ENCODE results near the gene TIE1. TPM values are rescaled to one million over a fixed set of nuclear protein-coding genes. Genes with fewer than 3 reads are reported as not detected.
A peak's percentile ranks its signal among the peaks of the same experiment; 100 is the strongest.

TIE1 gene
- total RNA-seq, 1 donor from 2014 or later: 643 TPM

DNA sequence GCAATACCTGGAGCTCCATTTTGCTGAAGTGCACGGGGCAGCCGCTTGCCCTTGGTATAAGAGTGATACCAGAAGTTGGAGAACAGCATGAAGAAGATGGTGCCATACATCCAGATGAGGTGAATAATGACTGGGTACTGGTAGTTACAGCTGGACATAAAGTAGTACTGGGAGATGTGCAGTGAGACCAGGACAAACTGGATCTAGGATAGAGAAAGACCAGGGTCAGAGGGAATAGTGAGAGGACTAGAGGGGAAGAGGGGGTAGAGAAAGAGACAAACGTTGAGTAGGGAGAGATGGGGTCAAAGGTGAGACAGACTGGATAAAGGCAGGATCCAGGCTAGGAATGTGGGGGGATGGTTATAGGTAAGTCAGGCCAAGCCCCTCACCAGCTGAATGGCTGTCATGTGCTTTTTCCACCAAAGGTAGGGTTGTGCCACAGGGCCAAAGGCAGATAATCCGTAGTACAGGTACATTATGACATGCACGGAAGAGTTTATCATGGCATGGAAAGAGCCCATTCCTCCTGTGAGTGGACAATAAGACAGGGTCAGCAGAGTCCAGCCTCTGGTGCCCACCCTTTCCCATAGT is 63.2 kb downstream of the TIE1 start:
- no peaks in the 10 kb centered on the region for H3K9me3 Mint-ChIP-seq (ENCODE audit: unreplicated experiment)
- H3K4me3 Mint-ChIP-seq (ENCODE audit: unreplicated experiment): peak overlapping the region; percentile 60
- no peak for DNase-seq (ENCODE audit: low spot score)
- H3K27me3 Mint-ChIP-seq (ENCODE audit: unreplicated experiment): peaks cover 9% of the 10 kb centered on the region
- peaks cover 52% of the 10 kb centered on the region for H3K4me1 Mint-ChIP-seq (ENCODE audit: unreplicated experiment)
- TF ChIP-seq, protein P1, sequence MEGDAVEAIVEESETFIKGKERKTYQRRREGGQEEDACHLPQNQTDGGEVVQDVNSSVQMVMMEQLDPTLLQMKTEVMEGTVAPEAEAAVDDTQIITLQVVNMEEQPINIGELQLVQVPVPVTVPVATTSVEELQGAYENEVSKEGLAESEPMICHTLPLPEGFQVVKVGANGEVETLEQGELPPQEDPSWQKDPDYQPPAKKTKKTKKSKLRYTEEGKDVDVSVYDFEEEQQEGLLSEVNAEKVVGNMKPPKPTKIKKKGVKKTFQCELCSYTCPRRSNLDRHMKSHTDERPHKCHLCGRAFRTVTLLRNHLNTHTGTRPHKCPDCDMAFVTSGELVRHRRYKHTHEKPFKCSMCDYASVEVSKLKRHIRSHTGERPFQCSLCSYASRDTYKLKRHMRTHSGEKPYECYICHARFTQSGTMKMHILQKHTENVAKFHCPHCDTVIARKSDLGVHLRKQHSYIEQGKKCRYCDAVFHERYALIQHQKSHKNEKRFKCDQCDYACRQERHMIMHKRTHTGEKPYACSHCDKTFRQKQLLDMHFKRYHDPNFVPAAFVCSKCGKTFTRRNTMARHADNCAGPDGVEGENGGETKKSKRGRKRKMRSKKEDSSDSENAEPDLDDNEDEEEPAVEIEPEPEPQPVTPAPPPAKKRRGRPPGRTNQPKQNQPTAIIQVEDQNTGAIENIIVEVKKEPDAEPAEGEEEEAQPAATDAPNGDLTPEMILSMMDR (IDR thresholded peaks at IDR 0.05; ENCODE audit: unreplicated experiment): no peak
- no peak overlapping the region for H3K27ac Mint-ChIP-seq (ENCODE audit: unreplicated experiment)
- peaks cover 39% of the 10 kb centered on the region for H3K36me3 Mint-ChIP-seq (ENCODE audit: low read depth, unreplicated experiment)

DNA sequence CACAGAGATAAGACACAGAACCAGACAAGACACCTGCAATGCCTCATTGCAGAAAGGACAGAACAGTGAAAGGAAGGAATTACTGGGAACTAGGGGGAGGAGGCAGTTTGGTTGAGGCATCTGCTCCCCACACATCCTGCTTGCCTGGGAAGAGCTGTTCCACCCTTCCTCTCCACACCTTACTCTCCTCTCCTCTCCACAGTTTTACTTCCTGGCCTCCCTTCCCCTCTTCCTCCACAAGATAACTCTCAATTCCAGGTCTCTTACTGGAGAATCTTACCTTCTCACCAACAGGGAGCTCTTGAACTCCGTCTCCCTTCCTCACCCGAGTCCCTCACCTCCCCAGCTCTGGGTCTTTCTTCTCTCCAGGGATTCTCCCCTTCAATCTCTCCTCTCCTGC is 64.9 kb downstream of the TIE1 start:
- H3K4me3 Mint-ChIP-seq (ENCODE audit: unreplicated experiment): peak overlapping the region; percentile 80
- TF ChIP-seq, protein P1 (IDR thresholded peaks at IDR 0.05; ENCODE audit: unreplicated experiment): no peak
- H3K4me1 Mint-ChIP-seq (ENCODE audit: unreplicated experiment): peaks cover 47% of the 10 kb centered on the region

DNA sequence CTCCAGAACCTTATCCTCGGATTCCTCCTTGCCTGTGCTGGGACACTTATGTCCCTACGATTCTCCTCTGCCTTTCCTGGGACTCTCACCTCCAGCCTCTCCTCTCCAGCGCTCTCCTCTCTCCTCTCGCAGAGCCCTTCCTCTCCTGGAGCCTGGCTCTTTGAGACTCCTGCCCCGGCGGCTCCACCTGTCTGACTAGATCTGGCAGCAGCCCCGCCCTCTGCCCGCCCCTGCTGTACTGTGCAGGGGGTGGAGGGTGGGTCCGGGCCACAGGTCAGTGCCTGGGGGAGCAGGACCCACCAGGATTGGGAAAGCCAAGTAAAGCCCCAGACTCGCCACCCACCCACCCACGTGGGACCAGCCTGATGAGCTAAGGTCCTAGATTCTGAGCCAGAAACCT is 65.4 kb downstream of the TIE1 start:
- TF ChIP-seq, protein P1 (IDR thresholded peaks at IDR 0.05; ENCODE audit: unreplicated experiment): no peak
- DNase-seq (ENCODE audit: low spot score): peak; percentile 10
- Mint-ChIP-seq H3K4me1 (ENCODE audit: unreplicated experiment) (peaks cover 45% of the 10 kb centered on the region), H3K27me3 (ENCODE audit: unreplicated experiment) (peaks cover 9% of the 10 kb centered on the region), H3K27ac (ENCODE audit: unreplicated experiment) (no peak overlapping the region), H3K36me3 (ENCODE audit: low read depth, unreplicated experiment) (peaks cover 36% of the 10 kb centered on the region), H3K4me3 (ENCODE audit: unreplicated experiment) (peak overlapping the region; percentile 80), H3K9me3 (ENCODE audit: unreplicated experiment) (no peaks in the 10 kb centered on the region)

More for the DNA sequence above, 64.9 kb downstream of the TIE1 start:
- H3K27me3 Mint-ChIP-seq (ENCODE audit: unreplicated experiment): peaks cover 9% of the 10 kb centered on the region
- no peak overlapping the region for H3K27ac Mint-ChIP-seq (ENCODE audit: unreplicated experiment)
- peaks cover 39% of the 10 kb centered on the region for H3K36me3 Mint-ChIP-seq (ENCODE audit: low read depth, unreplicated experiment)
- H3K9me3 Mint-ChIP-seq (ENCODE audit: unreplicated experiment): no peaks in the 10 kb centered on the region
- DNase-seq (ENCODE audit: low spot score): no peak

DNA sequence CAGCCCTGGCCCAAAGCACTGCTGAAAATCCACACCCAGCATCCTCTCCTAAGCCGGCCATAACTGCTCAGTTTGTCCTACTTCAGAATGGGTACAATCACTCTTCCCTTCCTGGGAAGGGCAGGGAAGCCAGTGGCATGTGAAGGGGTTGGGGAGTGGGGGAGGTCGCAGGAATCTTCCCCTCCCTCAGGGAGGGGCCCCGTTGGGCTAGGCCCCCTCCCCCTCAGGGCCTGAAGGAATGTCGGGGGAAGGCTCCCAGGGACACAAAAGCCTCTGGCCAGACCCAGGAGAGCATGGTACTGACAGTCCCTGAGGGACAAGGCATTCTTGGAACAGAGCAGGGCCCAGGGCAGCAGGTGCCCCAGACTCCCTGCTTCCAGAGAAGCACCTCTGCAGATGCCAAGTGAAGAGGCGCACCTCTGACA is 65.8 kb downstream of the TIE1 start:
- no peaks in the 10 kb centered on the region for H3K9me3 Mint-ChIP-seq (ENCODE audit: unreplicated experiment)
- no peak for DNase-seq (ENCODE audit: low spot score)
- H3K27ac Mint-ChIP-seq (ENCODE audit: unreplicated experiment): no peak overlapping the region
- peaks cover 40% of the 10 kb centered on the region for H3K4me1 Mint-ChIP-seq (ENCODE audit: unreplicated experiment)
- peaks cover 7% of the 10 kb centered on the region for H3K27me3 Mint-ChIP-seq (ENCODE audit: unreplicated experiment)
- H3K36me3 Mint-ChIP-seq (ENCODE audit: low read depth, unreplicated experiment): peaks cover 32% of the 10 kb centered on the region
- TF ChIP-seq, protein P1 (IDR thresholded peaks at IDR 0.05; ENCODE audit: unreplicated experiment): no peak
- peak overlapping the region; percentile 91 for H3K4me3 Mint-ChIP-seq (ENCODE audit: unreplicated experiment)

DNA sequence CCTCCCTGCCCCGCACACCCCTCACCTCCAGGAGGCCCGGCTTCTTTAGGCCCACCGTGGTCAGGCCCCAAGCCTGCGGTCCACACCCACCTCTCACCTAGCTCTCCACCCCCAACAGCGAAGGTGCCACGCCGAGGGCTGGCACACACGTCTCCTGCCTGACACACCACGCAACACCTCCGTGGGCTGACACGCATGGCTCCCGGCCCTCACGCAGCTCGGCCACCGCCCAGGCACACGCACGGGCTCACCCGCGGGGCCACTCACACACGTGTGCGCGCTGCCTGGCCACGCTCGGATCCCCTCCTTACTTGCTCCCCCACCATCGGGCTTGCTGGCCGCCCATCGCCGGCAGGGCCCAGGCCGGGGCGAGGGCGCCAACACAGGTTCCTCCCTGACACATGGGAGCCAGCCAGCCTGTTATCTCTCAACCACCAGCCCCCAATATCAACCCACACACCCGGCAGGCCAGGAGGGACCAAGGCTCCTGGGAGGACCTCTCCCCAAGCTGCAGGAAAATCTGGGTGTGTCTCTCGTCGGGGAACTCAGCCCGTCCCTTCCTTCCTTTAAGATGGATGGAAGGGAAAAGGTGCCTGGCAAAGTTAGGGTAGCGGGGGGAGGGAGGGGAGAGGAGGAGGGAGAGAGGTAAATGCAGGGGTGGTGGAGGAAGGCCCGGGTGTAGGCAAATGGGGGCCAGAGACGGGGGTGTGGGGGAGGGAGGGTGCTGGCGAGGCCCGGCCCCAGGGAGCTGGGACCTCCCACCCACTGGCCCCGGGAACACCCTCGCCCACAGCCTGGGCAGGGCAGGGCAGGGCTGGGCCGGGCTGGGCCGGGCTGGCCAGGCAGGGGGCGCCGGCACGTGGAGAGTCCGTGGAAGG is 66.5 kb downstream of the TIE1 start:
- TF ChIP-seq, protein P1 (IDR thresholded peaks at IDR 0.05; ENCODE audit: unreplicated experiment): no peak
- peak; percentile 26 for DNase-seq (ENCODE audit: low spot score)
- Mint-ChIP-seq H3K27ac (ENCODE audit: unreplicated experiment) (no peak overlapping the region), H3K9me3 (ENCODE audit: unreplicated experiment) (no peaks in the 10 kb centered on the region), H3K36me3 (ENCODE audit: low read depth, unreplicated experiment) (peaks cover 26% of the 10 kb centered on the region), H3K4me1 (ENCODE audit: unreplicated experiment) (peaks cover 34% of the 10 kb centered on the region), H3K4me3 (ENCODE audit: unreplicated experiment) (peak overlapping the region; percentile 91), H3K27me3 (ENCODE audit: unreplicated experiment) (peaks cover 7% of the 10 kb centered on the region)

Measured in endothelial cell (in vitro differentiated cells).